H1 (cell line): ENCODE results near the gene FBH1. TPM values are rescaled to one million over a fixed set of nuclear protein-coding genes. Genes with fewer than 3 reads are reported as not detected.

ENCODE experiments used
- CTCF ChIA-PET: fragments of 300-600 bp; sonication (Branson Sonifier 250); formaldehyde crosslinking; loops from one replicate; lab custom pipeline; 2021; ENCODE audit not compliant: partially characterized antibody; lab: Charles Lee
- POLR2A ChIA-PET: fragments of 300-600 bp; sonication (Branson Sonifier 250); formaldehyde crosslinking; loops from one replicate; lab custom pipeline; 2021; ENCODE audit warnings: inconsistent platforms; ENCODE audit not compliant: partially characterized antibody; lab: Charles Lee
- DNase-seq, 2 experiments: peaks; one replicate each; pipeline versions ENCODE4 v3.0.0 to v3.0.0-alpha.2; 2010 to 2022; ENCODE audit warnings: low spot score in 2 of 2, low read depth in 1 of 2, mixed read lengths in 1 of 2
- FAIRE-seq: peaks from 2 replicates; lab custom pipeline; 2011; peaks lifted over from hg19 to GRCh38; lab: Jason Lieb, UNC
- H2AFZ ChIP-seq: 2 replicates; pipeline ENCODE4 v1.8.1; 2012; ENCODE audit warnings: low read length, inconsistent platforms
- H2AK5ac ChIP-seq: 2 replicates; pipeline ENCODE4 v1.6.1; 2013; ENCODE audit warnings: low read depth, low read length
- H2BK120ac ChIP-seq: replicated peaks from 2 replicates; pipeline ENCODE3; 2013; ENCODE audit warnings: low read depth, low read length, inconsistent platforms
- H2BK12ac ChIP-seq: 2 replicates; pipeline ENCODE4 v1.6.1; 2013; ENCODE audit warnings: low read depth, low read length
- H2BK15ac ChIP-seq: 2 replicates; pipeline ENCODE4 v1.6.1; 2013; ENCODE audit warnings: low read length
- H2BK20ac ChIP-seq: 2 replicates; pipeline ENCODE4 v1.6.1; 2013; ENCODE audit warnings: low read length
- H2BK5ac ChIP-seq: 2 replicates; pipeline ENCODE4 v1.6.1; 2013; ENCODE audit warnings: low read depth, low read length
- H3K14ac ChIP-seq: 2 replicates; pipeline ENCODE4 v1.6.1; 2013; ENCODE audit warnings: inconsistent platforms; ENCODE audit not compliant: insufficient read length
- H3K18ac ChIP-seq: 2 replicates; pipeline ENCODE4 v1.6.1; 2013; ENCODE audit warnings: low read length; ENCODE audit errors: extremely low read depth
- H3K23ac ChIP-seq: 2 replicates; pipeline ENCODE4 v1.6.1; 2013; ENCODE audit warnings: inconsistent platforms; ENCODE audit not compliant: insufficient read length
- H3K23me2 ChIP-seq: 2 replicates; pipeline ENCODE4 v1.6.1; 2013; ENCODE audit warnings: low read depth, low read length
- H3K27ac ChIP-seq: 2 replicates; pipeline ENCODE4 v1.6.1; 2011; ENCODE audit warnings: low read depth, low read length, inconsistent platforms
- H3K27me3 ChIP-seq, 4 experiments: replicated peaks in 1 of 4; 1 replicate in 1 of 4; 2 replicates in 3 of 4; pipeline versions ENCODE4 v1.6.1 to v1.8.1; 2011 to 2013; ENCODE audit warnings: low read length in 3 of 4, mild to moderate bottlenecking in 3 of 4, inconsistent platforms in 2 of 4, mixed read lengths in 2 of 4, moderate library complexity in 1 of 4; ENCODE audit not compliant: control insufficient read depth in 3 of 4, insufficient read depth in 3 of 4; ENCODE audit errors: extremely low read depth in 1 of 4
- H3K36me3 ChIP-seq, 4 experiments: 2 replicates each; pipeline versions ENCODE4 v1.6.1 to v1.8.1; 2011 to 2013; ENCODE audit warnings: mild to moderate bottlenecking in 4 of 4, low read length in 3 of 4, moderate library complexity in 2 of 4, control low read depth in 1 of 4, inconsistent platforms in 1 of 4; ENCODE audit not compliant: insufficient read depth in 4 of 4, control insufficient read depth in 2 of 4
- H3K4ac ChIP-seq: replicated peaks from 2 replicates; pipeline ENCODE3; 2013; ENCODE audit warnings: low read length, low read depth, mixed read lengths, inconsistent platforms; ENCODE audit not compliant: insufficient read length
- H3K4me1 ChIP-seq, 4 experiments: replicated peaks in 1 of 4; 1 replicate in 1 of 4; 2 replicates in 3 of 4; pipeline versions ENCODE4 v1.6.1 to v1.8.1; 2011 to 2013; ENCODE audit warnings: low read length in 3 of 4, inconsistent platforms in 2 of 4, mixed read lengths in 1 of 4; ENCODE audit not compliant: insufficient read depth in 4 of 4, control insufficient read depth in 3 of 4
- H3K4me2 ChIP-seq, 2 experiments: 2 replicates each; pipeline versions ENCODE4 v1.6.1 to v1.8.1; 2011 to 2013; ENCODE audit warnings: low read depth in 2 of 2, low read length in 2 of 2, control low read depth in 1 of 2, inconsistent platforms in 1 of 2, mild to moderate bottlenecking in 1 of 2; ENCODE audit not compliant: insufficient read depth in 1 of 2
- H3K4me3 ChIP-seq, 4 experiments: fragments of 200-600, 300-600 bp in 1 of 4; sonication (generic), shearing (Covaris generic), sonication (Bioruptor Twin) in 1 of 4; 2 replicates each; pipeline versions ENCODE4 v1.5.1 to v1.8.1; 2011 to 2016; ENCODE audit warnings: low read length in 4 of 4, low read depth in 3 of 4, control low read depth in 2 of 4, inconsistent platforms in 2 of 4, mild to moderate bottlenecking in 2 of 4, mixed read lengths in 1 of 4, moderate library complexity in 1 of 4; ENCODE audit not compliant: insufficient read depth in 2 of 4; ENCODE audit errors: extremely low read depth in 1 of 4
- H3K56ac ChIP-seq: replicated peaks from 2 replicates; pipeline ENCODE3; 2013; ENCODE audit warnings: low read depth, mild to moderate bottlenecking, mixed read lengths, low read length, inconsistent platforms; ENCODE audit not compliant: insufficient read length
- H3K79me1 ChIP-seq: 2 replicates; pipeline ENCODE4 v1.6.1; 2013; ENCODE audit warnings: low read depth, low read length, control low read depth
- H3K79me2 ChIP-seq, 2 experiments: 2 replicates each; pipeline versions ENCODE4 v1.6.1 to v1.8.1; 2012 to 2013; ENCODE audit warnings: low read length in 2 of 2, mild to moderate bottlenecking in 2 of 2, inconsistent platforms in 1 of 2; ENCODE audit not compliant: insufficient read depth in 2 of 2, control insufficient read depth in 1 of 2
- H3K9ac ChIP-seq, 4 experiments: replicated peaks in 1 of 4; 1 replicate in 1 of 4; 2 replicates in 3 of 4; pipeline versions ENCODE4 v1.6.1 to v1.8.1; 2011 to 2013; ENCODE audit warnings: low read depth in 3 of 4, low read length in 3 of 4, control low read depth in 2 of 4, mild to moderate bottlenecking in 2 of 4, moderate library complexity in 2 of 4, inconsistent platforms in 1 of 4; ENCODE audit errors: extremely low read depth in 1 of 4
- H3K9me3 ChIP-seq, 2 experiments: 2 replicates each; pipeline versions ENCODE4 v1.6.1 to v1.8.1; 2012 to 2013; ENCODE audit warnings: mild to moderate bottlenecking in 2 of 2, moderate library complexity in 2 of 2, control low read depth in 1 of 2, inconsistent platforms in 1 of 2, low read depth in 1 of 2, low read length in 1 of 2, mixed read lengths in 1 of 2; ENCODE audit not compliant: insufficient read depth in 2 of 2
- H4K20me1 ChIP-seq, 2 experiments: replicated peaks in 1 of 2; 2 replicates each; pipeline versions ENCODE3 to v1.8.1; 2011 to 2013; ENCODE audit warnings: inconsistent platforms in 2 of 2, low read length in 2 of 2, mild to moderate bottlenecking in 1 of 2; ENCODE audit not compliant: insufficient read depth in 2 of 2, control insufficient read depth in 1 of 2
- H4K5ac ChIP-seq: 2 replicates; pipeline ENCODE4 v1.6.1; 2013; ENCODE audit warnings: low read length, low read depth, mixed read lengths, inconsistent platforms; ENCODE audit not compliant: insufficient read length
- H4K8ac ChIP-seq: 2 replicates; pipeline ENCODE4 v1.8.0; 2013; ENCODE audit warnings: mild to moderate bottlenecking, moderate library complexity, low read length, inconsistent platforms; ENCODE audit not compliant: insufficient read depth; ENCODE audit errors: extremely low read depth
- H4K91ac ChIP-seq: replicated peaks from 2 replicates; pipeline ENCODE3; 2013; ENCODE audit warnings: low read length, mixed read lengths, inconsistent platforms; ENCODE audit not compliant: insufficient read length
- BCL11A ChIP-seq, 2 experiments: IDR thresholded peaks; one replicate each; pipeline ENCODE4 v1.6.1; 2011; ENCODE audit warnings: low read depth in 2 of 2, low read length in 2 of 2, mild to moderate bottlenecking in 2 of 2
- CBX5 ChIP-seq: fragments of 300-800, 300-1000 bp; sonication (generic); IDR thresholded peaks from 2 replicates; pipeline ENCODE4 v1.7.1; 2016; ENCODE audit warnings: antibody characterized with exemption, low read length, low read depth
- MAX ChIP-seq: IDR thresholded peaks from 2 replicates; pipeline ENCODE4 v1.6.1; 2012; ENCODE audit warnings: inconsistent platforms
- SP1 ChIP-seq: IDR thresholded peaks from 2 replicates; pipeline ENCODE4 v1.6.1; 2011; ENCODE audit warnings: low read depth, low read length
- TAF1 ChIP-seq: IDR thresholded peaks from 2 replicates; pipeline ENCODE4 v1.6.1; 2011; ENCODE audit warnings: mild to moderate bottlenecking, low read depth, low read length
- TBP ChIP-seq: IDR thresholded peaks from 2 replicates; pipeline ENCODE4 v1.6.1; 2011; ENCODE audit warnings: low read depth, low read length, improper control_type of control experiment
- WGBS, 2 experiments: shearing (Covaris generic) in 1 of 2; methylation state at CpG; one replicate each; pipeline versions ENCODE4 v1.1.6 to v1.1.7; 2013 to 2015; ENCODE audit warnings: low lambda C conversion rate in 2 of 2, mixed read lengths in 2 of 2, inconsistent platforms in 1 of 2, low coverage in 1 of 2, missing lambda C conversion rate in 1 of 2; ENCODE audit not compliant: insufficient replicate concordance in 2 of 2, insufficient coverage in 1 of 2, insufficient read length in 1 of 2; ENCODE audit errors: extremely low coverage in 1 of 2, missing lambda C conversion rate in 1 of 2; 5-methylcytosine and 5-hydroxymethylcytosine counted together
- polyA plus RNA-seq, 7 experiments: library from polyadenylated mRNA; depleted of rRNA in 3 of 7; stranded (reverse) in 5 of 7; unstranded in 2 of 7; fragments of >200 nt in 5 of 7; fragments of 200-250 nt in 2 of 7; gene quantifications; 1 replicate in 5 of 7; 2 replicates in 1 of 7; 4 replicates in 1 of 7; pipeline versions ENCODE4 v1.2.1 to v1.2.3, GENCODE V29; 2011 to 2013; ENCODE audit warnings: missing spikeins in 2 of 7, mixed read lengths in 2 of 7
- total RNA-seq: library from RNA; stranded (reverse); fragmentation: NEBNext Ultra II Directional; extraction: Animal tissue kit (Norgen Biotek cat#: 25700); gene quantifications from 2 replicates; pipeline ENCODE4 v1.2.1, GENCODE V29; 2021

Gene FBH1
- total and polyA plus RNA-seq, 2 of the 8 experiments (the other 6 are each of a cell fraction or from before 2014, with no cell fraction given): 31.1 to 51.8 TPM

GRCh38 chr10:5983774-5984173 lies 93.7 kb downstream of the FBH1 start:
- no peak for FAIRE-seq
- no peak overlapping the region for H3K27ac ChIP-seq
- no peak overlapping the region for H3K9ac ChIP-seq
- no peak overlapping the region for H2BK20ac ChIP-seq
- H3K79me1 ChIP-seq: no peaks in the 10 kb centered on the region
- H3K9me3 ChIP-seq: no peaks in the 10 kb centered on the region
- H2AK5ac ChIP-seq: no peak overlapping the region
- POLR2A ChIA-PET: no interaction called here
- H2AFZ ChIP-seq: no peak overlapping the region
- H2BK12ac ChIP-seq: no peak overlapping the region
- H3K23me2 ChIP-seq: no peaks in the 10 kb centered on the region
- TF ChIP-seq BCL11A (IDR thresholded peaks at IDR 0.05; ENCODE audit: low read depth in 2 of 2, low read length in 2 of 2) (no peak), MAX (no peak), TAF1 (no peak), TBP (no peak), SP1 (no peak), CBX5 (no peak)
- H3K14ac ChIP-seq: no peak overlapping the region
- H3K36me3 ChIP-seq: no peaks in the 10 kb centered on the region
- H3K18ac ChIP-seq: no peak overlapping the region
- H3K4me2 ChIP-seq: no peak overlapping the region
- no peak overlapping the region for H2BK120ac ChIP-seq
- H4K8ac ChIP-seq: no peak overlapping the region
- H3K23ac ChIP-seq: no peak overlapping the region
- H4K20me1 ChIP-seq: no peaks in the 10 kb centered on the region
- H3K27me3 ChIP-seq: peaks cover 0 to 8% (median 4%) of the 10 kb centered on the region in 4 experiments; a peak in 6 of 7 replicates
- H3K4me3 ChIP-seq: no peak overlapping the region
- H2BK5ac ChIP-seq: no peak overlapping the region
- no peak overlapping the region for H2BK15ac ChIP-seq
- no peaks in the 10 kb centered on the region for H3K79me2 ChIP-seq
- peak in 1 of 2 experiments; percentile 20 for DNase-seq
- 85% methylated on average over 9 of the region's 9 CpGs; no CpG with 5 or more reads in 1 of the 2 experiments for WGBS, 2 experiments
- CTCF ChIA-PET: interaction anchor here (1.1 to 1.4 kb wide), 3 partner anchors 30 to 35 kb away, joined by 3 to 5 read pairs (median 3); no protein-coding TSS in a partner anchor
- H3K4ac ChIP-seq: no peak overlapping the region
- H3K4me1 ChIP-seq: no peaks in the 10 kb centered on the region
- no peak overlapping the region for H3K56ac ChIP-seq
- H4K5ac ChIP-seq: no peak overlapping the region
- no peak overlapping the region for H4K91ac ChIP-seq
